GM12878 (cell line): ENCODE measurements around the gene ULBP3. TPM values are rescaled to one million over a fixed set of nuclear protein-coding genes. Genes with fewer than 3 reads are reported as not detected.

Source experiments
- ATAC-seq: fragments of 200-7000 bp; cut with Tn5 transposase; 3 replicates; pipeline ENCODE4 v1.9.1; 2020; ENCODE audit warnings: mild to moderate bottlenecking, moderate library complexity
- BruUV-seq: library from RNA; stranded (reverse); fragments of 400-500 nt; replicated peaks from 2 replicates; lab custom pipeline; 2021; lab: Mats Ljungman, UMichigan
- CTCF ChIA-PET: fragments of 300-600 bp; sonication (Branson Sonifier 250); formaldehyde crosslinking; extraction: SDS; loops from one replicate; lab custom pipeline; 2021; ENCODE audit warnings: inconsistent platforms; lab: Yijun Ruan, JAX
- POLR2A ChIA-PET: fragments of 350-600 bp; formaldehyde crosslinking; extraction: SDS; loops from one replicate; lab custom pipeline; 2021; ENCODE audit warnings: inconsistent platforms; lab: Charles Lee
- RAD21 ChIA-PET: fragments of 300-600 bp; sonication (Branson Sonifier 250); formaldehyde crosslinking; loops from one replicate; lab custom pipeline; 2023; ENCODE audit warnings: antibody characterized with exemption; ENCODE audit not compliant: unreplicated experiment; lab: Charles Lee
- SMC1A ChIA-PET: fragments of 300-600 bp; sonication (Branson Sonifier 250); formaldehyde crosslinking; loops from one replicate; lab custom pipeline; 2023; ENCODE audit not compliant: unreplicated experiment, uncharacterized antibody; lab: Charles Lee
- DNase-seq: peaks from one replicate; pipeline ENCODE4 v3.0.0-alpha.2; 2011; ENCODE audit warnings: low read depth, low spot score
- FAIRE-seq: peaks from 3 replicates; lab custom pipeline; 2011; peaks lifted over from hg19 to GRCh38; lab: Jason Lieb, UNC
- H2AFZ ChIP-seq: 2 replicates; pipeline ENCODE4 v1.6.0; 2011; ENCODE audit warnings: low read depth, low read length, control low read depth; ENCODE audit not compliant: control insufficient read depth
- H3K27ac ChIP-seq: 2 replicates; pipeline ENCODE4 v1.5.1; 2011; ENCODE audit warnings: control low read depth; ENCODE audit not compliant: control insufficient read depth, insufficient read depth
- H3K27me3 ChIP-seq, 2 experiments: replicated peaks in 1 of 2; 2 replicates each; pipeline versions ENCODE4 v1.6.0 to v1.6.1; 2011; ENCODE audit warnings: low read length in 1 of 2; ENCODE audit not compliant: control insufficient read depth in 2 of 2, insufficient read depth in 2 of 2
- H3K36me3 ChIP-seq, 2 experiments: 2 replicates each; pipeline ENCODE4 v1.5.1; 2011; ENCODE audit warnings: low read length in 1 of 2; ENCODE audit not compliant: control insufficient read depth in 2 of 2, insufficient read depth in 2 of 2
- H3K4me1 ChIP-seq: 2 replicates; pipeline ENCODE4 v1.6.1; 2011; ENCODE audit warnings: mild to moderate bottlenecking, low read length, moderate library complexity, mixed read lengths; ENCODE audit not compliant: control insufficient read depth, insufficient read depth
- H3K4me2 ChIP-seq: 2 replicates; pipeline ENCODE4 v1.6.0; 2011; ENCODE audit warnings: control low read depth; ENCODE audit not compliant: control insufficient read depth, insufficient read depth
- H3K4me3 ChIP-seq: fragments of 200-600 bp; sonication (generic); 2 replicates; pipeline ENCODE4 v1.5.1; 2016
- H3K79me2 ChIP-seq: 2 replicates; pipeline ENCODE4 v1.6.0; 2011; ENCODE audit warnings: low read length; ENCODE audit not compliant: control insufficient read depth, insufficient read depth
- H3K9ac ChIP-seq: 2 replicates; pipeline ENCODE4 v1.8.0; 2011; ENCODE audit warnings: low read length, control low read depth, mixed read lengths; ENCODE audit not compliant: control insufficient read depth, insufficient read depth
- H3K9me3 ChIP-seq: replicated peaks from 3 replicates; pipeline ENCODE4 v1.5.1; 2011; ENCODE audit warnings: mild to moderate bottlenecking, low read length; ENCODE audit not compliant: control insufficient read depth, insufficient read depth
- H4K20me1 ChIP-seq: 2 replicates; pipeline ENCODE4 v1.6.0; 2011; ENCODE audit not compliant: control insufficient read depth, insufficient read depth
- BCL11A ChIP-seq: IDR thresholded peaks from 2 replicates; pipeline ENCODE4 v1.6.1; 2011; ENCODE audit warnings: low read depth, low read length
- CBX3 ChIP-seq: fragments of 200-600 bp; sonication (generic); IDR thresholded peaks from 2 replicates; pipeline ENCODE4 v1.6.1; 2016; ENCODE audit warnings: low read depth, borderline replicate concordance
- CBX5 ChIP-seq: sonication (generic); IDR thresholded peaks from 2 replicates; pipeline ENCODE4 v1.6.1; 2016; ENCODE audit warnings: low read depth, moderate library complexity, mild to moderate bottlenecking, inconsistent platforms
- CREB1 ChIP-seq: IDR thresholded peaks from 2 replicates; pipeline ENCODE4 v1.6.1; 2012; ENCODE audit warnings: low read depth, mild to moderate bottlenecking, inconsistent platforms
- EP300 ChIP-seq, 2 experiments: fragments of 150-350 bp in 1 of 2; IDR thresholded peaks; 2 replicates each; pipeline ENCODE4 v1.6.1; 2011 to 2012; ENCODE audit warnings: low read depth in 2 of 2, low read length in 2 of 2, borderline replicate concordance in 1 of 2, improper control_type of control experiment in 1 of 2, inconsistent platforms in 1 of 2; ENCODE audit not compliant: control insufficient read depth in 1 of 2
- HDAC6 ChIP-seq: fragments of 200-600 bp; sonication (generic); IDR thresholded peaks from one replicate; pipeline ENCODE4 v1.8.0; 2017; ENCODE audit warnings: antibody characterized with exemption; ENCODE audit not compliant: unreplicated experiment
- IKZF1 ChIP-seq: fragments of 450-650 bp; conservative IDR thresholded peaks from 2 replicates; pipeline ENCODE4 v1.6.1; 2017; ENCODE audit warnings: antibody characterized with exemption, mild to moderate bottlenecking
- JUNB ChIP-seq: IDR thresholded peaks from 2 replicates; pipeline ENCODE4 v1.6.1; 2016; ENCODE audit warnings: antibody characterized with exemption, mild to moderate bottlenecking
- KAT2A ChIP-seq: conservative IDR thresholded peaks from 2 replicates; pipeline ENCODE4 v1.6.1; 2011; ENCODE audit warnings: low read depth, low read length; ENCODE audit not compliant: control insufficient read depth
- MTA2 ChIP-seq: fragments of 450-650 bp; IDR thresholded peaks from 2 replicates; pipeline ENCODE4 v1.6.1; 2016; ENCODE audit warnings: low read depth, mild to moderate bottlenecking, moderate library complexity
- SMAD1 ChIP-seq: fragments of 450-650 bp; IDR thresholded peaks from 2 replicates; pipeline ENCODE4 v1.6.1; 2018; ENCODE audit warnings: mild to moderate bottlenecking, low read depth; ENCODE audit not compliant: partially characterized antibody
- ZNF217 ChIP-seq: fragments of 450-650 bp; IDR thresholded peaks from 2 replicates; pipeline ENCODE4 v1.6.1; 2017; ENCODE audit warnings: antibody characterized with exemption, mild to moderate bottlenecking
- ZNF274 ChIP-seq: IDR thresholded peaks from one replicate; pipeline ENCODE4 v1.8.0; 2011; ENCODE audit not compliant: insufficient read length, insufficient read depth
- WGBS: methylation state at CpG from one replicate; pipeline ENCODE4 v1.1.6; 2016; ENCODE audit warnings: low lambda C conversion rate; ENCODE audit not compliant: insufficient replicate concordance, insufficient coverage; ENCODE audit errors: missing lambda C conversion rate; 5-methylcytosine and 5-hydroxymethylcytosine counted together
- in situ Hi-C: fragments of 300-500 bp; cut with MboI; formaldehyde crosslinking; loops from 9 replicates; pipeline ENCODE4 v1.14.3; 2018; ENCODE audit warnings: mixed read lengths
- intact Hi-C: fragments of 100-400 bp; cut with micrococcal nuclease; formaldehyde crosslinking; loops from one replicate; pipeline ENCODE4 v1.14.2; 2022; ENCODE audit not compliant: unreplicated experiment
- polyA plus RNA-seq, 11 experiments: library from polyadenylated mRNA; depleted of rRNA in 4 of 11; unstranded in 6 of 11; stranded (reverse) in 5 of 11; fragments of >200 nt; fragmentation: Nextera tagmentation in 4 of 11; fragmentation: Illumina TruSeq in 1 of 11; extraction: Ambion mirVana in 4 of 11; extraction: Trizol in 1 of 11; gene quantifications; 1 replicate in 1 of 11; 2 replicates in 10 of 11; pipeline versions ENCODE4 v1.2.1 to v1.2.3, GENCODE V29; 2011 to 2016; ENCODE audit warnings: inconsistent platforms in 2 of 11, missing spikeins in 2 of 11, low read depth in 1 of 11
- total RNA-seq, 4 experiments: library from RNA; depleted of rRNA in 3 of 4; stranded (reverse); fragments of >200 nt in 3 of 4; fragmentation: Illumina TruSeq in 1 of 4; extraction: Trizol in 1 of 4; gene quantifications; 2 replicates each; pipeline versions ENCODE4 v1.2.1 to v1.2.3, GENCODE V29; 2013 to 2021
- TF ChIP-seq, protein P1 (sequence below): fragments of 450-650 bp; formaldehyde crosslinking; IDR thresholded peaks from 2 replicates; pipeline ENCODE4 v1.4.0; 2022; ENCODE audit warnings: mild to moderate bottlenecking, moderate library complexity
- TF ChIP-seq, protein P2 (sequence below): IDR thresholded peaks from 2 replicates; pipeline ENCODE4 v1.6.1; 2011; ENCODE audit warnings: mild to moderate bottlenecking, low read depth, low read length, moderate library complexity; ENCODE audit not compliant: insufficient replicate concordance
- TF ChIP-seq, protein P3 (sequence below): fragments of 450-650 bp; IDR thresholded peaks from 2 replicates; pipeline ENCODE4 v1.6.1; 2017; ENCODE audit warnings: mild to moderate bottlenecking, low read depth, inconsistent platforms; ENCODE audit not compliant: poor library complexity, severe bottlenecking

ULBP3 gene
- total and polyA plus RNA-seq, 10 of the 15 experiments (the other 5 are each of a cell fraction or from before 2014, with no cell fraction given) = 0.08 to 0.16 TPM; not detected in 8

DNA sequence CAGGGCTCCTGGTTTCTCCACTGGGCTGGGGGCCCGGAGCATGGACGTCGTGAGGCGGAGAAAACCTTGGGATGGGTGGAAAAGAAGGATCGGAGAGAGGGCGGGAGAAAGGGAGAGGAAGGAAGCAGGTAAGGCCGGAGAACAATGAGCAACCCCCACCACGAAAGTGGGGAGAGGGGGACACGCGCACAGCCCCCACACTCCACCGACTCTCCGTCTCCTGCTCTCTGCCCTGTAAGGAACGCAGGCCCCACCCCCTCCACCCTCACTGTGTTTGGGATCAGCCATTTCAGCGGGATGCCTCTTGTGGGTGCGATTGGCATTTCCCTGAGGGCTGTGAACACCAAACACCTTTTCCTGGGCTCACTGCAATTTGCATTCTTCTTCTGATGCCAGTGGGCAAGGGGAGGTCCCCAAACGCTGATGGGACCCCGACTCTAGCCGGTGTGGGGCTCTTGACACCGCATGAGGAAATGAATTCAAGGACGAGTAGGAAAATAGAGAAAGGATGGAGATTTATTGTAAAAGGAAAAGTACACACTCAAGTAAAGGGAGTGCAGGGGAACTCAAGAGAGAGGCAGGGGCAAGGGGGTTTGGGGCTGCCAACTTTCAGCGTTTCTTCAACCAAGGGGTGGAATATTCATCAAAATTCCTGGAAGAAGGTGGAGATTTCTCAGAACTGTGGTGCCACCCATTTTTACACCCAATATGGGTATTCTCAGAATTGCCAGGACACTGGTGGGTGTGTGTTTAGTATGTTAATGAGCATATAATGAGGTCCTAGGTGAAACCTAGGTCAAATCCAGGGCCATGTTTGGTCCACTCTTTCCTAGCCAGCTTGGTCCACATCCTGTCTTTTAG is 30.5 kb downstream of the ULBP3 start:
- Histone ChIP-seq H3K27me3 (peaks cover 9 to 15% of the 10 kb centered on the region in 2 experiments), H3K4me1 (no peaks in the 10 kb centered on the region), H3K79me2 (no peaks in the 10 kb centered on the region), H4K20me1 (no peaks in the 10 kb centered on the region), H3K9ac (no peak overlapping the region), H3K4me3 (no peak overlapping the region), H3K4me2 (no peak overlapping the region), H3K9me3 (no peaks in the 10 kb centered on the region), H2AFZ (no peak overlapping the region), H3K27ac (no peak overlapping the region), H3K36me3 (no peaks in the 10 kb centered on the region)
- WGBS = 10% methylated on average over 19 of the region's 21 CpGs
- ChIA-PET RAD21 (no interaction called here), CTCF (no interaction called here), SMC1A (interaction anchor here (1.0 kb wide), 1 partner anchor 17 kb away, joined by 3 read pairs; no protein-coding TSS in a partner anchor), POLR2A (no interaction called here)
- in situ Hi-C loops = no loop called here
- ATAC-seq = no peak
- no peak for FAIRE-seq
- intact Hi-C loops = no loop called here
- DNase-seq = no peak
- BruUV-seq = no TSS peak
- TF ChIP-seq CREB1 (no peak), EP300 (IDR thresholded peaks at IDR 0.05; ENCODE audit: borderline replicate concordance in 1 of 2, control insufficient read depth in 1 of 2, low read depth in 2 of 2, low read length in 2 of 2) (no peak), ZNF217 (no peak), BCL11A (no peak), ZNF274 (no peak), CBX3 (no peak), MTA2 (no peak), SMAD1 (no peak), CBX5 (no peak), HDAC6 (no peak), IKZF1 (no peak), KAT2A (no peak), JUNB (no peak)
- TF ChIP-seq, protein P1, sequence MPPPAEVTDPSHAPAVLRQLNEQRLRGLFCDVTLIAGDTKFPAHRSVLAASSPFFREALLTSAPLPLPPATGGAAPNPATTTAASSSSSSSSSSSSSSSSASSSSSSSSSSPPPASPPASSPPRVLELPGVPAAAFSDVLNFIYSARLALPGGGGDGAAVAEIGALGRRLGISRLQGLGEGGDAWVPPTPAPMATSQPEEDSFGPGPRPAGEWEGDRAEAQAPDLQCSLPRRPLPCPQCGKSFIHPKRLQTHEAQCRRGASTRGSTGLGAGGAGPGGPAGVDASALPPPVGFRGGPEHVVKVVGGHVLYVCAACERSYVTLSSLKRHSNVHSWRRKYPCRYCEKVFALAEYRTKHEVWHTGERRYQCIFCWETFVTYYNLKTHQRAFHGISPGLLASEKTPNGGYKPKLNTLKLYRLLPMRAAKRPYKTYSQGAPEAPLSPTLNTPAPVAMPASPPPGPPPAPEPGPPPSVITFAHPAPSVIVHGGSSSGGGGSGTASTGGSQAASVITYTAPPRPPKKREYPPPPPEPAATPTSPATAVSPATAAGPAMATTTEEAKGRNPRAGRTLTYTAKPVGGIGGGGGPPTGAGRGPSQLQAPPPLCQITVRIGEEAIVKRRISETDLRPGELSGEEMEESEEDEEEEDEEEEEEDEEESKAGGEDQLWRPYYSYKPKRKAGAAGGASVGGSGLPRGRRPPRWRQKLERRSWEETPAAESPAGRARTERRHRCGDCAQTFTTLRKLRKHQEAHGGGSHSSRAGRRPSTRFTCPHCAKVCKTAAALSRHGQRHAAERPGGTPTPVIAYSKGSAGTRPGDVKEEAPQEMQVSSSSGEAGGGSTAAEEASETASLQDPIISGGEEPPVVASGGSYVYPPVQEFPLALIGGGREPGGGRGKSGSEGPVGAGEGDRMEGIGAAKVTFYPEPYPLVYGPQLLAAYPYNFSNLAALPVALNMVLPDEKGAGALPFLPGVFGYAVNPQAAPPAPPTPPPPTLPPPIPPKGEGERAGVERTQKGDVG (CRISPR knock-in tag) = no peak
- TF ChIP-seq, protein P2, sequence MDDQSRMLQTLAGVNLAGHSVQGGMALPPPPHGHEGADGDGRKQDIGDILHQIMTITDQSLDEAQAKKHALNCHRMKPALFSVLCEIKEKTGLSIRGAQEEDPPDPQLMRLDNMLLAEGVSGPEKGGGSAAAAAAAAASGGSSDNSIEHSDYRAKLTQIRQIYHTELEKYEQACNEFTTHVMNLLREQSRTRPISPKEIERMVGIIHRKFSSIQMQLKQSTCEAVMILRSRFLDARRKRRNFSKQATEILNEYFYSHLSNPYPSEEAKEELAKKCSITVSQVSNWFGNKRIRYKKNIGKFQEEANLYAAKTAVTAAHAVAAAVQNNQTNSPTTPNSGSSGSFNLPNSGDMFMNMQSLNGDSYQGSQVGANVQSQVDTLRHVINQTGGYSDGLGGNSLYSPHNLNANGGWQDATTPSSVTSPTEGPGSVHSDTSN = no peak
- TF ChIP-seq, protein P3, sequence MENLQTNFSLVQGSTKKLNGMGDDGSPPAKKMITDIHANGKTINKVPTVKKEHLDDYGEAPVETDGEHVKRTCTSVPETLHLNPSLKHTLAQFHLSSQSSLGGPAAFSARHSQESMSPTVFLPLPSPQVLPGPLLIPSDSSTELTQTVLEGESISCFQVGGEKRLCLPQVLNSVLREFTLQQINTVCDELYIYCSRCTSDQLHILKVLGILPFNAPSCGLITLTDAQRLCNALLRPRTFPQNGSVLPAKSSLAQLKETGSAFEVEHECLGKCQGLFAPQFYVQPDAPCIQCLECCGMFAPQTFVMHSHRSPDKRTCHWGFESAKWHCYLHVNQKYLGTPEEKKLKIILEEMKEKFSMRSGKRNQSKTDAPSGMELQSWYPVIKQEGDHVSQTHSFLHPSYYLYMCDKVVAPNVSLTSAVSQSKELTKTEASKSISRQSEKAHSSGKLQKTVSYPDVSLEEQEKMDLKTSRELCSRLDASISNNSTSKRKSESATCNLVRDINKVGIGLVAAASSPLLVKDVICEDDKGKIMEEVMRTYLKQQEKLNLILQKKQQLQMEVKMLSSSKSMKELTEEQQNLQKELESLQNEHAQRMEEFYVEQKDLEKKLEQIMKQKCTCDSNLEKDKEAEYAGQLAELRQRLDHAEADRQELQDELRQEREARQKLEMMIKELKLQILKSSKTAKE = no peak
